Measurements from ENCODE around the gene GJD3. TPM values are rescaled to one million over a fixed set of nuclear protein-coding genes. Genes with fewer than 3 reads are reported as not detected.
A peak's percentile ranks its signal among the peaks of the same experiment; 100 is the strongest.

GJD3 gene
- total and polyA plus RNA-seq, 2 of the 4 experiments (the other 2 are of a cell fraction): 0.10 TPM; not detected in 1

GRCh38 chr17:40335620-40336019 lies 28.9 kb downstream of the GJD3 start:
- Histone ChIP-seq H3K4me3 (ENCODE audit: insufficient read depth, low read depth, low read length) (no peak overlapping the region), H3K18ac (ENCODE audit: low read depth, low read length) (no peak overlapping the region), H3K9me1 (ENCODE audit: insufficient read depth, low read length) (peaks cover 34% of the 10 kb centered on the region), H2BK5ac (ENCODE audit: low read depth, low read length, poor library complexity, severe bottlenecking) (no peak overlapping the region), H2AK5ac (ENCODE audit: low read depth, low read length) (peak overlapping the region; percentile 31; the same call in 1 of the 2 replicates), H2BK15ac (ENCODE audit: low read depth, low read length) (no peak overlapping the region), H3K9ac (ENCODE audit: low read depth, low read length) (no peak overlapping the region), H3K4me2 (ENCODE audit: low read depth, low read length) (no peak overlapping the region), H3K4me1 (ENCODE audit: control insufficient read depth, insufficient read depth, low read length) (peaks cover 34% of the 10 kb centered on the region), H4K8ac (ENCODE audit: low read depth in 2 of 2, low read length in 2 of 2) (no peak overlapping the region), H2AK9ac (replicated peaks; ENCODE audit: low read depth, low read length, poor library complexity) (no peak overlapping the region), H3K14ac (replicated peaks; ENCODE audit: low read depth, low read length) (no peak overlapping the region), H4K5ac (ENCODE audit: low read depth, low read length) (no peak overlapping the region), H3K56ac (ENCODE audit: extremely low read depth, insufficient read depth, low read length) (no peak overlapping the region), H2BK20ac (ENCODE audit: low read depth, low read length) (no peak overlapping the region), H3K79me1 (ENCODE audit: low read depth in 1 of 2, low read length in 2 of 2) (peaks cover 18 to 87% of the 10 kb centered on the region in 2 experiments), H3K4ac (ENCODE audit: low read depth, low read length) (no peak overlapping the region), H4K20me1 (ENCODE audit: insufficient read depth, low read length) (peaks cover 48% of the 10 kb centered on the region), H2BK120ac (ENCODE audit: low read depth, low read length) (no peak overlapping the region), H3K9me3 (ENCODE audit: control insufficient read depth, insufficient read depth, low read length) (no peaks in the 10 kb centered on the region), H4K91ac (ENCODE audit: insufficient read depth, low read depth, low read length) (no peak overlapping the region), H3K23ac (ENCODE audit: low read depth, low read length) (no peak overlapping the region; the same call in 1 of the 2 replicates), H3K27me3 (ENCODE audit: control insufficient read depth, insufficient read depth, low read length) (no peaks in the 10 kb centered on the region), H2AFZ (replicated peaks; ENCODE audit: low read length, poor library complexity) (no peak overlapping the region), H3K27ac (ENCODE audit: insufficient read depth, low read length) (no peak overlapping the region), H3K36me3 (ENCODE audit: control insufficient read depth, insufficient read depth, low read length) (peaks cover 5% of the 10 kb centered on the region)
- intact Hi-C loops (cut with micrococcal nuclease) (no loop called here), in situ Hi-C loops (cut with MboI; ENCODE audit: low sequenced_read_pairs) (no loop called here), dilution Hi-C loops (cut with HindIII; ENCODE audit: low sequenced_read_pairs, unreplicated experiment) (no loop called here)
- ATAC-seq (ENCODE audit: low read depth) (no peak), DNase-seq (no peak)
- CTCF ChIA-PET: interaction anchor here (0.6 kb wide), 1 partner anchor 18 kb away, joined by 5 read pairs; no protein-coding TSS in a partner anchor
- POLR2A ChIA-PET (ENCODE audit: unreplicated experiment): interaction anchor here (0.6 kb wide), 1 partner anchor 116 kb away, joined by 4 read pairs; the partner anchor contains the start of gene WIPF2
- TF ChIP-seq, protein P1, sequence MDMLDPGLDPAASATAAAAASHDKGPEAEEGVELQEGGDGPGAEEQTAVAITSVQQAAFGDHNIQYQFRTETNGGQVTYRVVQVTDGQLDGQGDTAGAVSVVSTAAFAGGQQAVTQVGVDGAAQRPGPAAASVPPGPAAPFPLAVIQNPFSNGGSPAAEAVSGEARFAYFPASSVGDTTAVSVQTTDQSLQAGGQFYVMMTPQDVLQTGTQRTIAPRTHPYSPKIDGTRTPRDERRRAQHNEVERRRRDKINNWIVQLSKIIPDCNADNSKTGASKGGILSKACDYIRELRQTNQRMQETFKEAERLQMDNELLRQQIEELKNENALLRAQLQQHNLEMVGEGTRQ (IDR thresholded peaks at IDR 0.05; ENCODE audit: low read depth, low read length): no peak
- no peak for TF ChIP-seq ELK1 (IDR thresholded peaks at IDR 0.05; ENCODE audit: borderline replicate concordance, low read depth, low read length)
- no peak for TF ChIP-seq POLR2A (IDR thresholded peaks at IDR 0.05; ENCODE audit: low read depth, low read length)
- no peak for TF ChIP-seq FOS (IDR thresholded peaks at IDR 0.05; ENCODE audit: low read depth, low read length)
- TF ChIP-seq MAZ (IDR thresholded peaks at IDR 0.05; ENCODE audit: borderline replicate concordance, low read depth, low read length): no peak
- no peak for TF ChIP-seq CHD1 (IDR thresholded peaks at IDR 0.05; ENCODE audit: low read depth, low read length)
- TF ChIP-seq NFE2L2 (IDR thresholded peaks at IDR 0.05; ENCODE audit: low read depth, low read length): no peak
- TF ChIP-seq, protein P2, sequence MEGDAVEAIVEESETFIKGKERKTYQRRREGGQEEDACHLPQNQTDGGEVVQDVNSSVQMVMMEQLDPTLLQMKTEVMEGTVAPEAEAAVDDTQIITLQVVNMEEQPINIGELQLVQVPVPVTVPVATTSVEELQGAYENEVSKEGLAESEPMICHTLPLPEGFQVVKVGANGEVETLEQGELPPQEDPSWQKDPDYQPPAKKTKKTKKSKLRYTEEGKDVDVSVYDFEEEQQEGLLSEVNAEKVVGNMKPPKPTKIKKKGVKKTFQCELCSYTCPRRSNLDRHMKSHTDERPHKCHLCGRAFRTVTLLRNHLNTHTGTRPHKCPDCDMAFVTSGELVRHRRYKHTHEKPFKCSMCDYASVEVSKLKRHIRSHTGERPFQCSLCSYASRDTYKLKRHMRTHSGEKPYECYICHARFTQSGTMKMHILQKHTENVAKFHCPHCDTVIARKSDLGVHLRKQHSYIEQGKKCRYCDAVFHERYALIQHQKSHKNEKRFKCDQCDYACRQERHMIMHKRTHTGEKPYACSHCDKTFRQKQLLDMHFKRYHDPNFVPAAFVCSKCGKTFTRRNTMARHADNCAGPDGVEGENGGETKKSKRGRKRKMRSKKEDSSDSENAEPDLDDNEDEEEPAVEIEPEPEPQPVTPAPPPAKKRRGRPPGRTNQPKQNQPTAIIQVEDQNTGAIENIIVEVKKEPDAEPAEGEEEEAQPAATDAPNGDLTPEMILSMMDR (conservative IDR thresholded peaks at IDR 0.05; ENCODE audit: low read depth, low read length): no peak
- no peak for TF ChIP-seq SMC3 (IDR thresholded peaks at IDR 0.05; ENCODE audit: low read depth, low read length)
- TF ChIP-seq RFX5 (IDR thresholded peaks at IDR 0.05; ENCODE audit: low read depth, low read length): no peak
- TF ChIP-seq RCOR1 (IDR thresholded peaks at IDR 0.05; ENCODE audit: insufficient replicate concordance, low read length): no peak
- TF ChIP-seq CEBPB (IDR thresholded peaks at IDR 0.05; ENCODE audit: low read depth, low read length): no peak
- no peak for TF ChIP-seq RAD21 (IDR thresholded peaks at IDR 0.05; ENCODE audit: low read length)
- TF ChIP-seq MXI1 (IDR thresholded peaks at IDR 0.05; ENCODE audit: borderline replicate concordance, low read depth, low read length): no peak
- TF ChIP-seq MAFK (IDR thresholded peaks at IDR 0.05; ENCODE audit: low read depth, low read length): no peak
- TF ChIP-seq BHLHE40 (IDR thresholded peaks at IDR 0.05; ENCODE audit: low read depth, low read length): no peak
- 90% methylated on average over 2 of the region's 8 CpGs; no CpG with 5 or more reads in 1 of the 2 experiments for WGBS, 2 experiments (ENCODE audit: extremely low coverage in 2 of 2, insufficient read length in 1 of 2)
- no TSS peak for BruUV-seq (replicated peaks)
